ENCODE measurements around the gene SOBP. TPM values are rescaled to one million over a fixed set of nuclear protein-coding genes. Genes with fewer than 3 reads are reported as not detected.

SOBP gene
- total RNA-seq, 4 donors from 2014 or later: 0.27 to 2.7 (median 1.5) TPM

DNA sequence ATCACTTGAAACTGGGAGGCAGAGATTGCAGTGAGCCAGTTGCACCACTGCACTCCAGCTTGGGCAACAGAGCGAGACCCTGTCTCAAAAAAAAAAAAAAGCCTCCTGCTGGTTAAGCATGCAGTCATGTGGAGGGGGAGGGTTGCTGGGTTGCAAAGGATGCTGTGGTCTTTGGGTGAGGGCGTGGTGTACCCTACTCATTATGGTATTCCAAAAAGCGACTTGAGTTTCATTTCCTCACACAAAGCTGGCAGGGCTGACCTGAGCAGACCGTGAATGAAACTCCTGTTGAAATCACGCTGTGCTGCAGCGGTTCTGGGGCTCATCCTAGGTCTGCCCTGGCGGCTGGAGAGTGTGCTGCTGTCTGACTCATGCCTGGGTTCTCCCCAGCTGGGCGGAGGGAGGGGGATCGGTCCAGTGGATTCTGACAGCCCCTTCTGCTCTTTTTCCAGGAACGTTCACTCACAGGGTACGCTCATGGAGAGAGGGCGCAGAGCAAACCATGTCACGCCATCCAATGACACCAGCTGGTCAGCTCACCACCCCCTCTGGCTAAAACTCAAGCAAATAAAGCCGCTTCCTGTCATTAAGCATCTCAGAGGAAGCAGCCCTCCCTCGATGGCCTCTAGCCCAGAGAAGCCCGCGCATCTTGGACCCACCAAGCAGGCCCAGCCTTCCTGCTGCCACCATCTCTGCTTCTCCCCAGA is 168.0 kb downstream of the SOBP start:
- H3K4me3 ChIP-seq (ENCODE audit: low read depth, poor library complexity, severe bottlenecking): no peak overlapping the region
- TF ChIP-seq, protein P1, sequence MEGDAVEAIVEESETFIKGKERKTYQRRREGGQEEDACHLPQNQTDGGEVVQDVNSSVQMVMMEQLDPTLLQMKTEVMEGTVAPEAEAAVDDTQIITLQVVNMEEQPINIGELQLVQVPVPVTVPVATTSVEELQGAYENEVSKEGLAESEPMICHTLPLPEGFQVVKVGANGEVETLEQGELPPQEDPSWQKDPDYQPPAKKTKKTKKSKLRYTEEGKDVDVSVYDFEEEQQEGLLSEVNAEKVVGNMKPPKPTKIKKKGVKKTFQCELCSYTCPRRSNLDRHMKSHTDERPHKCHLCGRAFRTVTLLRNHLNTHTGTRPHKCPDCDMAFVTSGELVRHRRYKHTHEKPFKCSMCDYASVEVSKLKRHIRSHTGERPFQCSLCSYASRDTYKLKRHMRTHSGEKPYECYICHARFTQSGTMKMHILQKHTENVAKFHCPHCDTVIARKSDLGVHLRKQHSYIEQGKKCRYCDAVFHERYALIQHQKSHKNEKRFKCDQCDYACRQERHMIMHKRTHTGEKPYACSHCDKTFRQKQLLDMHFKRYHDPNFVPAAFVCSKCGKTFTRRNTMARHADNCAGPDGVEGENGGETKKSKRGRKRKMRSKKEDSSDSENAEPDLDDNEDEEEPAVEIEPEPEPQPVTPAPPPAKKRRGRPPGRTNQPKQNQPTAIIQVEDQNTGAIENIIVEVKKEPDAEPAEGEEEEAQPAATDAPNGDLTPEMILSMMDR (IDR thresholded peaks at IDR 0.05): no peak
- TF ChIP-seq POLR2A (IDR thresholded peaks at IDR 0.05): no peak
- DNase-seq (ENCODE audit: low spot score in 2 of 2): no peak
- WGBS, 2 donors: 58 to 67% methylated on average over 17 of the region's 17 CpGs
- intact Hi-C loops (cut with DNase I; ENCODE audit: low total_unique reads): no loop called here

GRCh38 chr6:107658920-107659865 is 169.3 kb downstream of the SOBP start:
- TF ChIP-seq, protein P1 (IDR thresholded peaks at IDR 0.05): no peak
- TF ChIP-seq POLR2A (IDR thresholded peaks at IDR 0.05): no peak
- intact Hi-C loops (cut with DNase I; ENCODE audit: low total_unique reads): no loop called here
- no peak for DNase-seq (ENCODE audit: low spot score in 2 of 2)
- WGBS, 2 donors: 78 to 82% methylated on average over 18 of the region's 18 CpGs
- H3K4me3 ChIP-seq (ENCODE audit: low read depth, poor library complexity, severe bottlenecking): no peak overlapping the region

DNA sequence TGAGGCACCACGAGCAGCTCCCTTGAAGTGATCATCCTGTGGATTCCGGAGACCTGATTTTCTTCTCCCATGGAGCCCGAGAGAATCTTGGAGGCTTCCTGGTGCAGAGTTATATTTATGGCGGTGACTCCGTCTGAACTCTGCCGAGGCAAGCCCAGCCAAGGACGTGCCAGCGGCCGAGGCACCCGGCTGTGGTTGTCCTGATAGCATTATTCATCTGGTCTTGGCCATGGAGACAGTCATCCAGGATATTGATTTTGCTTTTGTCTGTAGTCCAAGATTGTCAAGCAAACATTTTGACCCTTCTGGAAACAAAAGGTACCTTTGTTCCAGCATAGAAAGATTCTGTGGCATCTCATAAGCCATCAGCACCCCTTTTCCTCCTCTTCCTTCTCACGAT is 170.9 kb downstream of the SOBP start:
- TF ChIP-seq, protein P1 (IDR thresholded peaks at IDR 0.05): no peak
- no peak for TF ChIP-seq POLR2A (IDR thresholded peaks at IDR 0.05)
- H3K4me3 ChIP-seq (ENCODE audit: low read depth, poor library complexity, severe bottlenecking): no peak overlapping the region
- intact Hi-C loops (cut with DNase I; ENCODE audit: low total_unique reads): no loop called here
- DNase-seq (ENCODE audit: low spot score in 2 of 2): no peak
- 90% methylated on average over 11 of the region's 11 CpGs for WGBS, 2 donors

DNA sequence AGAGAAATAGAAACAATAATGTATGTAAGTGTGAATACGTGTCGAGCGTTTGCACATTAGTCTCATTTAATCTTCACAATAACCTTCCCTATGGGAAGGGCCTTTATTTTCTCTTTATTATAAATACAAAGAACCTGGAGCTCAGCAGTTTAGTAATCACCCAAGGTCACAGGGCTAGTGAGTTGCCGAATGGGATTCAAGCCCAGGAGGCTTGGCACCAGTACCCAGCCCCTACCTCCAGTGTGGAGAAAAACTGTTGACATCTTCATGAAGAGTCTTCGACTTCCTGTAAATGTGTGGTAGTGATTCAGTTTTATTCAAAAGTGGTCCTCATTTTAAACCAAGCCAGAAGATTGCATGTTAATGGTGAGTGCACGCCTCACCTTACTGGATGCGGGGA is 171.4 kb downstream of the SOBP start:
- TF ChIP-seq, protein P1 (IDR thresholded peaks at IDR 0.05): no peak
- TF ChIP-seq POLR2A (IDR thresholded peaks at IDR 0.05): no peak
- DNase-seq (ENCODE audit: low spot score in 2 of 2): no peak
- no peak overlapping the region for H3K4me3 ChIP-seq (ENCODE audit: low read depth, poor library complexity, severe bottlenecking)
- 91 to 94% methylated on average over 7 of the region's 7 CpGs for WGBS, 2 donors
- intact Hi-C loops (cut with DNase I; ENCODE audit: low total_unique reads): no loop called here

- TF ChIP-seq, protein P1 (IDR thresholded peaks at IDR 0.05): no peak
- TF ChIP-seq POLR2A (IDR thresholded peaks at IDR 0.05): no peak
- DNase-seq (ENCODE audit: low spot score in 2 of 2): no peak
- WGBS, 2 donors: 75 to 87% methylated on average over 4 of the region's 4 CpGs
- H3K4me3 ChIP-seq (ENCODE audit: low read depth, poor library complexity, severe bottlenecking): no peak overlapping the region
- intact Hi-C loops (cut with DNase I; ENCODE audit: low total_unique reads): no loop called here
Measured at GRCh38 chr6:107662333-107662732, 172.4 kb downstream of the SOBP start.
